ENCODE results near the gene DKK3. TPM values are rescaled to one million over a fixed set of nuclear protein-coding genes. Genes with fewer than 3 reads are reported as not detected.

Gene DKK3
- total and polyA plus RNA-seq, 2 experiments from 2014 or later: 16.8 to 31.1 TPM

DNA sequence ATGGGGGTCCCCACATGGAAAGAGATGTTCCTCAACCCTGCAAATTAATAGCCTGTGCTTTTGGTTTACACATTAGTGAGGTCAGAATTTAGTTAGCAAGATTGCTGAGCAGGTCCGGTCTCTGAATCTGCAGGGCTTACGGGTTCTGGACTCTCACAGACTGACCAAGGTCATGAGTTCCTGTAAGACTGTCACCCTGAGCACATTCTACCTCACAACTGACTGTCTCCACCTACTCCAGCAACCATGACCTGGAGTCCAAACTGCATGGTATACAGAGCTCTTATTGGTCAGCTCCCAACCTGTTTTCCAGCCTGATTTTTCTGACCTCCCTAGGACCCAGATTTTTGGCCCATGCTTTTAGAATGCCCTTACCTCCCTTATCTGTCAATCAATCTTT, 28.2 kb downstream of the DKK3 start:
- no peak overlapping the region for H3K4me3 ChIP-seq
- no peak for TF ChIP-seq ZNF331 (CRISPR knock-in tag; IDR thresholded peaks at IDR 0.05; ENCODE audit: low read depth)
- TF ChIP-seq STAT1 (IDR thresholded peaks at IDR 0.05; ENCODE audit: unreplicated experiment): no peak
- TF ChIP-seq, protein P1, sequence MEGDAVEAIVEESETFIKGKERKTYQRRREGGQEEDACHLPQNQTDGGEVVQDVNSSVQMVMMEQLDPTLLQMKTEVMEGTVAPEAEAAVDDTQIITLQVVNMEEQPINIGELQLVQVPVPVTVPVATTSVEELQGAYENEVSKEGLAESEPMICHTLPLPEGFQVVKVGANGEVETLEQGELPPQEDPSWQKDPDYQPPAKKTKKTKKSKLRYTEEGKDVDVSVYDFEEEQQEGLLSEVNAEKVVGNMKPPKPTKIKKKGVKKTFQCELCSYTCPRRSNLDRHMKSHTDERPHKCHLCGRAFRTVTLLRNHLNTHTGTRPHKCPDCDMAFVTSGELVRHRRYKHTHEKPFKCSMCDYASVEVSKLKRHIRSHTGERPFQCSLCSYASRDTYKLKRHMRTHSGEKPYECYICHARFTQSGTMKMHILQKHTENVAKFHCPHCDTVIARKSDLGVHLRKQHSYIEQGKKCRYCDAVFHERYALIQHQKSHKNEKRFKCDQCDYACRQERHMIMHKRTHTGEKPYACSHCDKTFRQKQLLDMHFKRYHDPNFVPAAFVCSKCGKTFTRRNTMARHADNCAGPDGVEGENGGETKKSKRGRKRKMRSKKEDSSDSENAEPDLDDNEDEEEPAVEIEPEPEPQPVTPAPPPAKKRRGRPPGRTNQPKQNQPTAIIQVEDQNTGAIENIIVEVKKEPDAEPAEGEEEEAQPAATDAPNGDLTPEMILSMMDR (conservative IDR thresholded peaks at IDR 0.05; ENCODE audit: low read depth in 2 of 2): no peak
- TF ChIP-seq NANOG (IDR thresholded peaks at IDR 0.05; ENCODE audit: borderline replicate concordance): no peak
- TF ChIP-seq CREB1 (CRISPR knock-in tag; IDR thresholded peaks at IDR 0.05; ENCODE audit: low read depth): no peak
- TF ChIP-seq, protein P2, sequence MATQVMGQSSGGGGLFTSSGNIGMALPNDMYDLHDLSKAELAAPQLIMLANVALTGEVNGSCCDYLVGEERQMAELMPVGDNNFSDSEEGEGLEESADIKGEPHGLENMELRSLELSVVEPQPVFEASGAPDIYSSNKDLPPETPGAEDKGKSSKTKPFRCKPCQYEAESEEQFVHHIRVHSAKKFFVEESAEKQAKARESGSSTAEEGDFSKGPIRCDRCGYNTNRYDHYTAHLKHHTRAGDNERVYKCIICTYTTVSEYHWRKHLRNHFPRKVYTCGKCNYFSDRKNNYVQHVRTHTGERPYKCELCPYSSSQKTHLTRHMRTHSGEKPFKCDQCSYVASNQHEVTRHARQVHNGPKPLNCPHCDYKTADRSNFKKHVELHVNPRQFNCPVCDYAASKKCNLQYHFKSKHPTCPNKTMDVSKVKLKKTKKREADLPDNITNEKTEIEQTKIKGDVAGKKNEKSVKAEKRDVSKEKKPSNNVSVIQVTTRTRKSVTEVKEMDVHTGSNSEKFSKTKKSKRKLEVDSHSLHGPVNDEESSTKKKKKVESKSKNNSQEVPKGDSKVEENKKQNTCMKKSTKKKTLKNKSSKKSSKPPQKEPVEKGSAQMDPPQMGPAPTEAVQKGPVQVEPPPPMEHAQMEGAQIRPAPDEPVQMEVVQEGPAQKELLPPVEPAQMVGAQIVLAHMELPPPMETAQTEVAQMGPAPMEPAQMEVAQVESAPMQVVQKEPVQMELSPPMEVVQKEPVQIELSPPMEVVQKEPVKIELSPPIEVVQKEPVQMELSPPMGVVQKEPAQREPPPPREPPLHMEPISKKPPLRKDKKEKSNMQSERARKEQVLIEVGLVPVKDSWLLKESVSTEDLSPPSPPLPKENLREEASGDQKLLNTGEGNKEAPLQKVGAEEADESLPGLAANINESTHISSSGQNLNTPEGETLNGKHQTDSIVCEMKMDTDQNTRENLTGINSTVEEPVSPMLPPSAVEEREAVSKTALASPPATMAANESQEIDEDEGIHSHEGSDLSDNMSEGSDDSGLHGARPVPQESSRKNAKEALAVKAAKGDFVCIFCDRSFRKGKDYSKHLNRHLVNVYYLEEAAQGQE (IDR thresholded peaks at IDR 0.05; ENCODE audit: unreplicated experiment): no peak
- TF ChIP-seq, protein P3, sequence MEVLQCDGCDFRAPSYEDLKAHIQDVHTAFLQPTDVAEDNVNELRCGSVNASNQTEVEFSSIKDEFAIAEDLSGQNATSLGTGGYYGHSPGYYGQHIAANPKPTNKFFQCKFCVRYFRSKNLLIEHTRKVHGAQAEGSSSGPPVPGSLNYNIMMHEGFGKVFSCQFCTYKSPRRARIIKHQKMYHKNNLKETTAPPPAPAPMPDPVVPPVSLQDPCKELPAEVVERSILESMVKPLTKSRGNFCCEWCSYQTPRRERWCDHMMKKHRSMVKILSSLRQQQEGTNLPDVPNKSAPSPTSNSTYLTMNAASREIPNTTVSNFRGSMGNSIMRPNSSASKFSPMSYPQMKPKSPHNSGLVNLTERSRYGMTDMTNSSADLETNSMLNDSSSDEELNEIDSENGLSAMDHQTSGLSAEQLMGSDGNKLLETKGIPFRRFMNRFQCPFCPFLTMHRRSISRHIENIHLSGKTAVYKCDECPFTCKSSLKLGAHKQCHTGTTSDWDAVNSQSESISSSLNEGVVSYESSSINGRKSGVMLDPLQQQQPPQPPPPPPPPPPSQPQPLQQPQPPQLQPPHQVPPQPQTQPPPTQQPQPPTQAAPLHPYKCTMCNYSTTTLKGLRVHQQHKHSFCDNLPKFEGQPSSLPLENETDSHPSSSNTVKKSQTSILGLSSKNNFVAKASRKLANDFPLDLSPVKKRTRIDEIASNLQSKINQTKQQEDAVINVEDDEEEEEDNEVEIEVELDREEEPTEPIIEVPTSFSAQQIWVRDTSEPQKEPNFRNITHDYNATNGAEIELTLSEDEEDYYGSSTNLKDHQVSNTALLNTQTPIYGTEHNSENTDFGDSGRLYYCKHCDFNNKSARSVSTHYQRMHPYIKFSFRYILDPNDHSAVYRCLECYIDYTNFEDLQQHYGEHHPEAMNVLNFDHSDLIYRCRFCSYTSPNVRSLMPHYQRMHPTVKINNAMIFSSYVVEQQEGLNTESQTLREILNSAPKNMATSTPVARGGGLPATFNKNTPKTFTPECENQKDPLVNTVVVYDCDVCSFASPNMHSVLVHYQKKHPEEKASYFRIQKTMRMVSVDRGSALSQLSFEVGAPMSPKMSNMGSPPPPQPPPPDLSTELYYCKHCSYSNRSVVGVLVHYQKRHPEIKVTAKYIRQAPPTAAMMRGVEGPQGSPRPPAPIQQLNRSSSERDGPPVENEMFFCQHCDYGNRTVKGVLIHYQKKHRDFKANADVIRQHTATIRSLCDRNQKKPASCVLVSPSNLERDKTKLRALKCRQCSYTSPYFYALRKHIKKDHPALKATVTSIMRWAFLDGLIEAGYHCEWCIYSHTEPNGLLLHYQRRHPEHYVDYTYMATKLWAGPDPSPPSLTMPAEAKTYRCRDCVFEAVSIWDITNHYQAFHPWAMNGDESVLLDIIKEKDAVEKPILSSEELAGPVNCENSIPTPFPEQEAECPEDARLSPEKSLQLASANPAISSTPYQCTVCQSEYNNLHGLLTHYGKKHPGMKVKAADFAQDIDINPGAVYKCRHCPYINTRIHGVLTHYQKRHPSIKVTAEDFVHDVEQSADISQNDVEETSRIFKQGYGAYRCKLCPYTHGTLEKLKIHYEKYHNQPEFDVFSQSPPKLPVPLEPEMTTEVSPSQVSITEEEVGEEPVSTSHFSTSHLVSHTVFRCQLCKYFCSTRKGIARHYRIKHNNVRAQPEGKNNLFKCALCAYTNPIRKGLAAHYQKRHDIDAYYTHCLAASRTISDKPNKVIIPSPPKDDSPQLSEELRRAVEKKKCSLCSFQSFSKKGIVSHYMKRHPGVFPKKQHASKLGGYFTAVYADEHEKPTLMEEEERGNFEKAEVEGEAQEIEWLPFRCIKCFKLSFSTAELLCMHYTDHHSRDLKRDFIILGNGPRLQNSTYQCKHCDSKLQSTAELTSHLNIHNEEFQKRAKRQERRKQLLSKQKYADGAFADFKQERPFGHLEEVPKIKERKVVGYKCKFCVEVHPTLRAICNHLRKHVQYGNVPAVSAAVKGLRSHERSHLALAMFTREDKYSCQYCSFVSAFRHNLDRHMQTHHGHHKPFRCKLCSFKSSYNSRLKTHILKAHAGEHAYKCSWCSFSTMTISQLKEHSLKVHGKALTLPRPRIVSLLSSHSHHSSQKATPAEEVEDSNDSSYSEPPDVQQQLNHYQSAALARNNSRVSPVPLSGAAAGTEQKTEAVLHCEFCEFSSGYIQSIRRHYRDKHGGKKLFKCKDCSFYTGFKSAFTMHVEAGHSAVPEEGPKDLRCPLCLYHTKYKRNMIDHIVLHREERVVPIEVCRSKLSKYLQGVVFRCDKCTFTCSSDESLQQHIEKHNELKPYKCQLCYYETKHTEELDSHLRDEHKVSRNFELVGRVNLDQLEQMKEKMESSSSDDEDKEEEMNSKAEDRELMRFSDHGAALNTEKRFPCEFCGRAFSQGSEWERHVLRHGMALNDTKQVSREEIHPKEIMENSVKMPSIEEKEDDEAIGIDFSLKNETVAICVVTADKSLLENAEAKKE (CRISPR knock-in tag; IDR thresholded peaks at IDR 0.05): no peak
- TF ChIP-seq POLR2AphosphoS5 (IDR thresholded peaks at IDR 0.05; ENCODE audit: low read depth): no peak
- no peak overlapping the region for H3K4me2 ChIP-seq
- Mint-ChIP-seq H3K9me3 (no peaks in the 10 kb centered on the region), H3K4me3 (no peak overlapping the region), H3K4me1 (peaks cover 23% of the 10 kb centered on the region), H3K27ac (no peak overlapping the region; the same call in 1 of the 2 replicates), H3K36me3 (ENCODE audit: low read depth) (peaks cover 7% of the 10 kb centered on the region; the same call in 2 of the 3 replicates), H3K27me3 (ENCODE audit: insufficient read depth, low read depth, poor library complexity) (peaks cover 3% of the 10 kb centered on the region)
- ATAC-seq: no peak
- H3K27me3 ChIP-seq (ENCODE audit: insufficient read depth): no peaks in the 10 kb centered on the region
- H3K9me2 ChIP-seq (ENCODE audit: insufficient read depth): no peaks in the 10 kb centered on the region
- H4K20me1 ChIP-seq (replicated peaks; ENCODE audit: insufficient read depth): no peaks in the 10 kb centered on the region
- no peaks in the 10 kb centered on the region for H3K36me3 ChIP-seq (ENCODE audit: insufficient read depth)
- no peak for DNase-seq (ENCODE audit: low spot score)
- H3K4me1 ChIP-seq (ENCODE audit: insufficient read depth): peaks cover 17% of the 10 kb centered on the region; the same call in 1 of the 2 replicates
- H3K79me2 ChIP-seq (replicated peaks; ENCODE audit: insufficient read depth): no peaks in the 10 kb centered on the region
- no peak overlapping the region for H2AFZ ChIP-seq
- H3F3A ChIP-seq (replicated peaks; ENCODE audit: low read depth): no peaks in the 10 kb centered on the region
- no peak overlapping the region for H3K27ac ChIP-seq (ENCODE audit: low read depth)
